HL-60 (cell line): ENCODE measurements around the gene TSPAN8.
"Not testable (repeated sequence)": the region's sequence is repeated elsewhere in the genome, so short reads cannot be mapped to it uniquely, and the experiment has no call there.

Experiments used
- CTCF ChIP-seq: IDR thresholded peaks from one replicate; pipeline ENCODE4 v1.5.1; 2011; ENCODE audit warnings: low read length, control low read depth, inconsistent platforms; ENCODE audit not compliant: insufficient read depth
- GABPA ChIP-seq: IDR thresholded peaks from 2 replicates; pipeline ENCODE4 v1.6.1; 2012; ENCODE audit warnings: low read depth
- POLR2AphosphoS5 ChIP-seq: IDR thresholded peaks from 2 replicates; pipeline ENCODE4 v1.6.1; 2012; ENCODE audit warnings: low read depth
- REST ChIP-seq: IDR thresholded peaks from 2 replicates; pipeline ENCODE4 v1.6.1; 2012; ENCODE audit warnings: low read depth; ENCODE audit not compliant: insufficient replicate concordance
- SPI1 ChIP-seq: IDR thresholded peaks from 2 replicates; pipeline ENCODE4 v1.6.1; 2012; ENCODE audit warnings: low read depth, mild to moderate bottlenecking, borderline replicate concordance

- TF ChIP-seq CTCF, POLR2AphosphoS5, GABPA, REST, SPI1: not testable (repeated sequence)
Observed at GRCh38 chr12:71165780-71166179, 8.0 kb upstream of the TSPAN8 start.
